Suprapubic skin (tissue), 4 donors: ENCODE data around the gene ITGA8. TPM values are rescaled to one million over a fixed set of nuclear protein-coding genes. Genes with fewer than 3 reads are reported as not detected.
"Not testable (repeated sequence)": the region's sequence is repeated elsewhere in the genome, so short reads cannot be mapped to it uniquely, and the experiment has no call there.

Experiments used
- DNase-seq, 2 donors: peaks; one replicate each; pipeline ENCODE4 v3.0.0-alpha.2; 2019; ENCODE audit warnings: low spot score in 2 of 2
- H3K27ac ChIP-seq: fragments of 200-600 bp; sonication (generic); one replicate; pipeline ENCODE4 v1.5.1; 2019
- H3K27me3 ChIP-seq: fragments of 200-600 bp; sonication (generic); one replicate; pipeline ENCODE4 v1.5.1; 2019
- H3K36me3 ChIP-seq: fragments of 200-600 bp; sonication (generic); one replicate; pipeline ENCODE4 v1.5.1; 2019
- H3K4me1 ChIP-seq: fragments of 200-600 bp; sonication (generic); one replicate; pipeline ENCODE4 v1.5.1; 2019
- H3K4me3 ChIP-seq: fragments of 200-600 bp; sonication (generic); one replicate; pipeline ENCODE4 v1.5.1; 2019; ENCODE audit warnings: mild to moderate bottlenecking
- H3K9me3 ChIP-seq: fragments of 200-600 bp; sonication (generic); one replicate; pipeline ENCODE4 v1.5.1; 2019
- CTCF ChIP-seq, 2 donors: fragments of 200-600 bp in 1 of 2; fragments of 450-650 bp in 1 of 2; sonication (generic) in 1 of 2; IDR thresholded peaks; one replicate each; pipeline ENCODE4 v1.5.1; 2016 to 2019; ENCODE audit warnings: antibody characterized with exemption in 2 of 2, mild to moderate bottlenecking in 1 of 2, moderate library complexity in 1 of 2
- EP300 ChIP-seq: sonication (generic); formaldehyde crosslinking; IDR thresholded peaks from one replicate; pipeline ENCODE4 v1.6.1; 2017; ENCODE audit warnings: antibody characterized with exemption
- POLR2A ChIP-seq, 2 donors: fragments of 450-650 bp; IDR thresholded peaks; one replicate each; pipeline ENCODE4 v1.6.1; 2017; ENCODE audit warnings: antibody characterized with exemption in 2 of 2, mild to moderate bottlenecking in 2 of 2, moderate library complexity in 2 of 2
- POLR2AphosphoS5 ChIP-seq, 3 donors: sonication (generic); formaldehyde crosslinking; IDR thresholded peaks; one replicate each; pipeline ENCODE4 v1.6.1; 2017; ENCODE audit warnings: antibody characterized with exemption in 3 of 3
- WGBS: methylation state at CpG from one replicate; pipeline ENCODE4 v1.1.5; 2018; 5-methylcytosine and 5-hydroxymethylcytosine counted together
- total RNA-seq, 4 donors: library from RNA; depleted of rRNA; stranded (reverse); fragments of >200 nt; gene quantifications; one replicate each; pipeline ENCODE4 v1.1.0, GENCODE V29; 2016

The ITGA8 gene
- total RNA-seq, 4 donors from 2014 or later: 1.9 to 4.7 (median 2.5) TPM

GRCh38 chr10:15563246-15563645, 156.5 kb downstream of the ITGA8 start:
- H3K9me3 ChIP-seq: no peaks in the 10 kb centered on the region
- no peak for DNase-seq
- H3K27ac ChIP-seq: no peak overlapping the region
- H3K36me3 ChIP-seq: no peaks in the 10 kb centered on the region
- TF ChIP-seq CTCF (IDR thresholded peaks at IDR 0.05) (no peak), EP300 (no peak), POLR2AphosphoS5 (IDR thresholded peaks at IDR 0.05) (no peak), POLR2A (IDR thresholded peaks at IDR 0.05) (no peak)
- H3K27me3 ChIP-seq: no peaks in the 10 kb centered on the region
- H3K4me1 ChIP-seq: no peaks in the 10 kb centered on the region
- H3K4me3 ChIP-seq: no peak overlapping the region
- WGBS: 100% methylated on average over 1 of the region's 1 CpG

GRCh38 chr10:15562578-15562977, 157.1 kb downstream of the ITGA8 start:
- H3K4me1 ChIP-seq: no peaks in the 10 kb centered on the region
- DNase-seq: no peak
- H3K36me3 ChIP-seq: no peaks in the 10 kb centered on the region
- 88% methylated on average over 5 of the region's 5 CpGs for WGBS
- TF ChIP-seq EP300: no peak
- no peak for TF ChIP-seq CTCF (IDR thresholded peaks at IDR 0.05)
- TF ChIP-seq POLR2A (IDR thresholded peaks at IDR 0.05): no peak
- TF ChIP-seq POLR2AphosphoS5 (IDR thresholded peaks at IDR 0.05): no peak
- no peaks in the 10 kb centered on the region for H3K27me3 ChIP-seq
- H3K27ac ChIP-seq: no peak overlapping the region
- H3K4me3 ChIP-seq: no peak overlapping the region
- H3K9me3 ChIP-seq: no peaks in the 10 kb centered on the region

GRCh38 chr10:15562116-15562515, 157.6 kb downstream of the ITGA8 start:
- H3K27me3 ChIP-seq: no peaks in the 10 kb centered on the region
- H3K36me3 ChIP-seq: no peaks in the 10 kb centered on the region
- H3K9me3 ChIP-seq: no peaks in the 10 kb centered on the region
- H3K4me1 ChIP-seq: no peaks in the 10 kb centered on the region
- H3K27ac ChIP-seq: no peak overlapping the region
- no peak overlapping the region for H3K4me3 ChIP-seq
- TF ChIP-seq EP300: no peak
- TF ChIP-seq POLR2A (IDR thresholded peaks at IDR 0.05): no peak
- no peak for TF ChIP-seq POLR2AphosphoS5 (IDR thresholded peaks at IDR 0.05)
- no peak for TF ChIP-seq CTCF (IDR thresholded peaks at IDR 0.05)
- DNase-seq: no peak
- WGBS: 94% methylated on average over 10 of the region's 10 CpGs

GRCh38 chr10:15558136-15558535, 161.6 kb downstream of the ITGA8 start:
- no peaks in the 10 kb centered on the region for H3K9me3 ChIP-seq
- TF ChIP-seq EP300 (no peak), CTCF (IDR thresholded peaks at IDR 0.05) (no peak), POLR2A (IDR thresholded peaks at IDR 0.05) (no peak)
- H3K27me3 ChIP-seq: no peaks in the 10 kb centered on the region
- no peak overlapping the region for H3K27ac ChIP-seq
- no peaks in the 10 kb centered on the region for H3K36me3 ChIP-seq
- no peaks in the 10 kb centered on the region for H3K4me1 ChIP-seq
- H3K4me3 ChIP-seq: no peak overlapping the region
- 56% methylated on average over 5 of the region's 5 CpGs for WGBS
- no peak for DNase-seq

GRCh38 chr10:15557168-15557567, 162.6 kb downstream of the ITGA8 start:
- H3K27me3 ChIP-seq, H3K4me1 ChIP-seq, DNase-seq, H3K4me3 ChIP-seq, H3K27ac ChIP-seq, H3K9me3 ChIP-seq, H3K36me3 ChIP-seq: not testable (repeated sequence)
- WGBS: 69% methylated on average over 3 of the region's 3 CpGs

- WGBS: 59% methylated on average over 3 of the region's 3 CpGs
- no peak overlapping the region for H3K27ac ChIP-seq
Measured at GRCh38 chr10:15550950-15551349, 168.8 kb downstream of the ITGA8 start.

More at GRCh38 chr10:15550950-15551349, 168.8 kb downstream of the ITGA8 start:
- Histone ChIP-seq H3K9me3 (no peaks in the 10 kb centered on the region), H3K4me1 (no peaks in the 10 kb centered on the region), H3K4me3 (no peak overlapping the region), H3K36me3 (no peaks in the 10 kb centered on the region), H3K27me3 (no peaks in the 10 kb centered on the region)
- TF ChIP-seq CTCF (IDR thresholded peaks at IDR 0.05): no peak
- TF ChIP-seq POLR2AphosphoS5 (IDR thresholded peaks at IDR 0.05): no peak
- TF ChIP-seq POLR2A (IDR thresholded peaks at IDR 0.05): no peak
- no peak for TF ChIP-seq EP300
- DNase-seq: no peak
